Activated T-helper 1 cell treated with anti-CD3 and anti-CD28 coated beads, Interleukin-12 subunit alpha, Interleukin-12 subunit beta, Interleukin-2, Interleukin-4 antibody, amounts not matched to agents 30 ng/mL and 10 ng/mL and 1 ng/mL, durations not matched to agents 14 hours and 24 hours and 36 hours (primary cell): ENCODE measurements around the gene OR51A7. TPM values are rescaled to one million over a fixed set of nuclear protein-coding genes. Genes with fewer than 3 reads are reported as not detected.

Source experiments
- total RNA-seq: library from RNA; stranded (reverse); gene quantifications from 2 replicates; pipeline ENCODE4 v1.2.3, GENCODE V29; 2022

The OR51A7 gene
- total RNA-seq, 1 donor from 2014 or later: not detected

Other genes with a start within 250 kb of the OR51A7 start
- not detected in 2 replicates for gene OR51E2, start 205.9 kb upstream of the OR51A7 start, total RNA-seq
- gene MMP26, start 199.0 kb upstream of the OR51A7 start, total RNA-seq: not detected in 2 replicates
- gene OR51F1, start 133.8 kb upstream of the OR51A7 start, total RNA-seq: not detected in 2 replicates
- gene OR52R1, start 99.4 kb upstream of the OR51A7 start, total RNA-seq: not detected in 2 replicates
- not detected in 2 replicates for gene OR51F2, start 82.5 kb upstream of the OR51A7 start, total RNA-seq
- gene OR51S1, start 54.6 kb upstream of the OR51A7 start, total RNA-seq: not detected in 2 replicates
- gene OR51T1, start 21.9 kb upstream of the OR51A7 start, total RNA-seq: not detected in 2 replicates
- gene OR51G2, start 15.6 kb downstream of the OR51A7 start, total RNA-seq: not detected in 2 replicates
- not detected in 2 replicates for gene OR51G1, start 20.6 kb downstream of the OR51A7 start, total RNA-seq
- gene OR51A4, start 43.8 kb downstream of the OR51A7 start, total RNA-seq: not detected in 2 replicates
- gene OR51A2, start 51.9 kb downstream of the OR51A7 start, total RNA-seq: not detected in 2 replicates
- gene OR51L1, start 91.1 kb downstream of the OR51A7 start, total RNA-seq: not detected in 2 replicates
- not detected in 2 replicates for gene OR52J3, start 142.7 kb downstream of the OR51A7 start, total RNA-seq
- not detected in 2 replicates for gene OR52E2, start 155.8 kb downstream of the OR51A7 start, total RNA-seq
- not detected in 2 replicates for gene OR52E1, start 165.8 kb downstream of the OR51A7 start, total RNA-seq
- not detected in 2 replicates for gene OR52A5, start 234.6 kb downstream of the OR51A7 start, total RNA-seq